Activated B cell treated with CpG ODN at 0.5 μM for 24 hours (primary cell): ENCODE data around the gene EXD3. TPM values are rescaled to one million over a fixed set of nuclear protein-coding genes. Genes with fewer than 3 reads are reported as not detected.

Experiments
- ATAC-seq: fragments of 200-7000 bp; cut with Tn5 transposase; one replicate; pipeline ENCODE4 v1.10.0; 2021; ENCODE audit warnings: low read depth, mild to moderate bottlenecking, moderate library complexity
- CTCF ChIA-PET: fragments of 350-600 bp; sonication (Branson Sonifier 250); formaldehyde crosslinking; loops from one replicate; lab custom pipeline; 2021; ENCODE audit warnings: antibody characterized with exemption; lab: Charles Lee
- POLR2A ChIA-PET: fragments of 350-600 bp; sonication (Branson Sonifier 250); formaldehyde crosslinking; loops from one replicate; lab custom pipeline; 2021; ENCODE audit warnings: antibody characterized with exemption; lab: Charles Lee
- DNase-seq: peaks from one replicate; pipeline ENCODE4 v3.0.0; 2022
- H3K27ac Mint-ChIP-seq: one replicate; pipeline ENCODE4 v1.8.0; 2020; ENCODE audit warnings: mixed read lengths
- H3K27me3 Mint-ChIP-seq: one replicate; pipeline ENCODE4 v1.8.0; 2021; ENCODE audit warnings: mixed read lengths
- H3K36me3 Mint-ChIP-seq: one replicate; pipeline ENCODE4 v1.8.0; 2021; ENCODE audit warnings: low read depth, mixed read lengths
- H3K4me1 Mint-ChIP-seq: one replicate; pipeline ENCODE4 v1.8.0; 2021; ENCODE audit warnings: mixed read lengths
- H3K4me3 Mint-ChIP-seq: one replicate; pipeline ENCODE4 v1.8.0; 2020; ENCODE audit warnings: mild to moderate bottlenecking, mixed read lengths
- H3K9me3 Mint-ChIP-seq: one replicate; pipeline ENCODE4 v1.8.0; 2020; ENCODE audit warnings: mixed read lengths
- CTCF ChIP-seq: fragments of 200-600 bp; IDR thresholded peaks from one replicate; pipeline ENCODE4 v1.8.0; 2022; ENCODE audit warnings: antibody characterized with exemption, mild to moderate bottlenecking
- intact Hi-C: fragments of 100-400 bp; cut with micrococcal nuclease; formaldehyde crosslinking; loops from one replicate; pipeline ENCODE4 v1.15.1; 2024
- total RNA-seq: library from RNA; stranded (reverse); gene quantifications from 2 replicates; pipeline ENCODE4 v1.2.3, GENCODE V29; 2022

EXD3 gene
- total RNA-seq, 1 donor from 2014 or later = 12.8 TPM

- DNase-seq (no peak), ATAC-seq (no peak)
- intact Hi-C loops = no loop called here
- Mint-ChIP-seq H3K27ac (no peak overlapping the region), H3K27me3 (peaks cover 2% of the 10 kb centered on the region), H3K9me3 (no peaks in the 10 kb centered on the region), H3K4me3 (no peak overlapping the region), H3K36me3 (no peaks in the 10 kb centered on the region), H3K4me1 (no peaks in the 10 kb centered on the region)
- no peak for TF ChIP-seq CTCF
- POLR2A ChIA-PET = no interaction called here
- CTCF ChIA-PET = interaction anchor here (1.6 kb wide), 1 partner anchor 11 kb away, joined by 6 read pairs; the partner anchor contains the start of gene NRARP
These were observed 110.1 kb downstream of the EXD3 start for GRCh38 chr9:137312852-137313325.

- intact Hi-C loops = no loop called here
- ChIA-PET POLR2A (interaction anchor here (0.9 kb wide), 1 partner anchor 8 kb away, joined by 3 read pairs; no protein-coding TSS in a partner anchor), CTCF (no interaction called here)
- ATAC-seq (no peak), DNase-seq (no peak)
- Mint-ChIP-seq H3K4me3 (no peak overlapping the region), H3K36me3 (no peaks in the 10 kb centered on the region), H3K27me3 (peaks cover 2% of the 10 kb centered on the region), H3K9me3 (no peaks in the 10 kb centered on the region), H3K4me1 (peaks cover 2% of the 10 kb centered on the region), H3K27ac (no peak overlapping the region)
- TF ChIP-seq CTCF = no peak
These were observed 110.7 kb downstream of the EXD3 start for GRCh38 chr9:137311986-137312851.

- Mint-ChIP-seq H3K36me3 (no peaks in the 10 kb centered on the region), H3K27me3 (no peaks in the 10 kb centered on the region), H3K27ac (no peak overlapping the region), H3K4me1 (peaks cover 3% of the 10 kb centered on the region), H3K9me3 (no peaks in the 10 kb centered on the region), H3K4me3 (no peak overlapping the region)
- DNase-seq = no peak
- no peak for ATAC-seq
- no peak for TF ChIP-seq CTCF
- intact Hi-C loops = no loop called here
- CTCF ChIA-PET = no interaction called here
- POLR2A ChIA-PET = interaction anchor here (0.9 kb wide), 1 partner anchor 9 kb away, joined by 3 read pairs; no protein-coding TSS in a partner anchor
These were observed 111.6 kb downstream of the EXD3 start for GRCh38 chr9:137311171-137311985.

- no peak for ATAC-seq
- DNase-seq = no peak
- ChIA-PET CTCF (no interaction called here), POLR2A (interaction anchor here (1.7 kb wide), 1 partner anchor 10 kb away, joined by 6 read pairs; no protein-coding TSS in a partner anchor)
- no peak for TF ChIP-seq CTCF
- no peaks in the 10 kb centered on the region for H3K27me3 Mint-ChIP-seq
- intact Hi-C loops = no loop called here
- H3K4me3 Mint-ChIP-seq = no peak overlapping the region
- H3K27ac Mint-ChIP-seq = no peak overlapping the region
- H3K4me1 Mint-ChIP-seq = peaks cover 5% of the 10 kb centered on the region
- H3K36me3 Mint-ChIP-seq = no peaks in the 10 kb centered on the region
- no peaks in the 10 kb centered on the region for H3K9me3 Mint-ChIP-seq
These were observed 112.5 kb downstream of the EXD3 start for GRCh38 chr9:137310189-137311052.
